ENCODE results near the gene TUBGCP3. TPM values are rescaled to one million over a fixed set of nuclear protein-coding genes. Genes with fewer than 3 reads are reported as not detected.
A peak's percentile ranks its signal among the peaks of the same experiment; 100 is the strongest.

TUBGCP3 gene
- total and polyA plus RNA-seq, 2 experiments from 2014 or later = 12.0 to 12.2 TPM

- Histone ChIP-seq H3F3A (ENCODE audit: insufficient read depth) (peaks cover 9% of the 10 kb centered on the region), H3K4me3 (peak overlapping the region; percentile 80), H3K36me3 (ENCODE audit: low read depth) (no peaks in the 10 kb centered on the region), H4K20me1 (ENCODE audit: insufficient read depth) (no peaks in the 10 kb centered on the region), H3K27me3 (replicated peaks; ENCODE audit: insufficient read depth) (no peaks in the 10 kb centered on the region), H3K9ac (peak overlapping the region; percentile 90), H3K4me1 (ENCODE audit: insufficient read depth) (peaks cover 7% of the 10 kb centered on the region; the same call in 1 of the 2 replicates), H3K9me2 (ENCODE audit: insufficient read depth) (no peaks in the 10 kb centered on the region), H3K79me2 (ENCODE audit: insufficient read depth) (peaks cover 49% of the 10 kb centered on the region), H3K9me3 (ENCODE audit: low read depth) (no peaks in the 10 kb centered on the region), H2AFZ (peak overlapping the region; percentile 95), H3K4me2 (ENCODE audit: unreplicated experiment) (peak overlapping the region; percentile 89), H3K27ac (peak overlapping the region; percentile 84)
- in situ Hi-C loops (cut with MboI) = no loop called here
- WGBS, 2 experiments (ENCODE audit: low coverage in 1 of 2, low lambda C conversion rate in 2 of 2, missing lambda C conversion rate in 2 of 2) = 2% methylated on average over 21 to 42 of the region's 42 CpGs
- TF ChIP-seq EZH2phosphoT487 (IDR thresholded peaks at IDR 0.05; ENCODE audit: insufficient read depth, low read depth) (no peak), EZH2 (IDR thresholded peaks at IDR 0.05; ENCODE audit: insufficient read depth, poor library complexity, severe bottlenecking) (no peak)
- peak; percentile 96 for DNase-seq
Measured at GRCh38 chr13:112587212-112587763, 665 bp downstream of the TUBGCP3 start.

GRCh38 chr13:112586334-112586960, 1.5 kb downstream of the TUBGCP3 start:
- in situ Hi-C loops (cut with MboI) = no loop called here
- DNase-seq = no peak
- Histone ChIP-seq H3F3A (ENCODE audit: insufficient read depth) (peaks cover 9% of the 10 kb centered on the region), H3K4me1 (ENCODE audit: insufficient read depth) (peaks cover 7% of the 10 kb centered on the region; the same call in 1 of the 2 replicates), H3K4me3 (peak overlapping the region; percentile 80), H3K79me2 (ENCODE audit: insufficient read depth) (peaks cover 57% of the 10 kb centered on the region), H3K36me3 (ENCODE audit: low read depth) (no peaks in the 10 kb centered on the region), H3K27me3 (replicated peaks; ENCODE audit: insufficient read depth) (no peaks in the 10 kb centered on the region), H3K9ac (peak overlapping the region; percentile 90), H4K20me1 (ENCODE audit: insufficient read depth) (no peaks in the 10 kb centered on the region), H2AFZ (peak overlapping the region; percentile 95), H3K9me3 (ENCODE audit: low read depth) (no peaks in the 10 kb centered on the region), H3K9me2 (ENCODE audit: insufficient read depth) (no peaks in the 10 kb centered on the region), H3K27ac (peak overlapping the region; percentile 84), H3K4me2 (ENCODE audit: unreplicated experiment) (peak overlapping the region; percentile 89)
- 92% methylated on average over 6 of the region's 6 CpGs for WGBS, 2 experiments (ENCODE audit: low coverage in 1 of 2, low lambda C conversion rate in 2 of 2, missing lambda C conversion rate in 2 of 2)
- TF ChIP-seq EZH2 (IDR thresholded peaks at IDR 0.05; ENCODE audit: insufficient read depth, poor library complexity, severe bottlenecking) (no peak), EZH2phosphoT487 (IDR thresholded peaks at IDR 0.05; ENCODE audit: insufficient read depth, low read depth) (no peak)

- no peak for DNase-seq
- Histone ChIP-seq H3K27ac (no peak overlapping the region), H3K36me3 (ENCODE audit: low read depth) (no peaks in the 10 kb centered on the region), H3K4me2 (ENCODE audit: unreplicated experiment) (no peak overlapping the region), H3F3A (ENCODE audit: insufficient read depth) (peaks cover 9% of the 10 kb centered on the region), H3K9me3 (ENCODE audit: low read depth) (no peaks in the 10 kb centered on the region), H3K9me2 (ENCODE audit: insufficient read depth) (no peaks in the 10 kb centered on the region), H3K4me1 (ENCODE audit: insufficient read depth) (peaks cover 7% of the 10 kb centered on the region; the same call in 1 of the 2 replicates), H3K27me3 (replicated peaks; ENCODE audit: insufficient read depth) (no peaks in the 10 kb centered on the region), H3K79me2 (ENCODE audit: insufficient read depth) (peaks cover 84% of the 10 kb centered on the region), H3K9ac (no peak overlapping the region), H4K20me1 (ENCODE audit: insufficient read depth) (no peaks in the 10 kb centered on the region), H3K4me3 (no peak overlapping the region), H2AFZ (no peak overlapping the region)
- TF ChIP-seq EZH2phosphoT487 (IDR thresholded peaks at IDR 0.05; ENCODE audit: insufficient read depth, low read depth) = no peak
- TF ChIP-seq EZH2 (IDR thresholded peaks at IDR 0.05; ENCODE audit: insufficient read depth, poor library complexity, severe bottlenecking) = no peak
- in situ Hi-C loops (cut with MboI) = no loop called here
- WGBS, 2 experiments (ENCODE audit: low coverage in 1 of 2, low lambda C conversion rate in 2 of 2, missing lambda C conversion rate in 2 of 2) = 85 to 87% methylated on average over 11 of the region's 11 CpGs
Measured at GRCh38 chr13:112583592-112584277, 4.2 kb downstream of the TUBGCP3 start.

GRCh38 chr13:112582263-112582662, 5.7 kb downstream of the TUBGCP3 start:
- TF ChIP-seq EZH2 (IDR thresholded peaks at IDR 0.05; ENCODE audit: insufficient read depth, poor library complexity, severe bottlenecking) (no peak), EZH2phosphoT487 (IDR thresholded peaks at IDR 0.05; ENCODE audit: insufficient read depth, low read depth) (no peak)
- in situ Hi-C loops (cut with MboI) = no loop called here

More at GRCh38 chr13:112582263-112582662, 5.7 kb downstream of the TUBGCP3 start:
- Histone ChIP-seq H3K4me1 (ENCODE audit: insufficient read depth) (peaks cover 7% of the 10 kb centered on the region; the same call in 1 of the 2 replicates), H3K9me2 (ENCODE audit: insufficient read depth) (no peaks in the 10 kb centered on the region), H3K4me3 (no peak overlapping the region), H4K20me1 (ENCODE audit: insufficient read depth) (no peaks in the 10 kb centered on the region), H3K79me2 (ENCODE audit: insufficient read depth) (peaks cover 98% of the 10 kb centered on the region), H3K27ac (no peak overlapping the region), H3K36me3 (ENCODE audit: low read depth) (no peaks in the 10 kb centered on the region), H3K27me3 (replicated peaks; ENCODE audit: insufficient read depth) (no peaks in the 10 kb centered on the region), H2AFZ (no peak overlapping the region), H3F3A (ENCODE audit: insufficient read depth) (peaks cover 9% of the 10 kb centered on the region), H3K4me2 (ENCODE audit: unreplicated experiment) (no peak overlapping the region), H3K9ac (no peak overlapping the region), H3K9me3 (ENCODE audit: low read depth) (no peaks in the 10 kb centered on the region)
- DNase-seq = no peak
- 86 to 89% methylated on average over 9 of the region's 9 CpGs for WGBS, 2 experiments (ENCODE audit: low coverage in 1 of 2, low lambda C conversion rate in 2 of 2, missing lambda C conversion rate in 2 of 2)
